SH-SY5Y (cell line): ENCODE data around the gene CHST14.

ENCODE experiments used
- GATA2 ChIP-seq: IDR thresholded peaks from 2 replicates; pipeline ENCODE4 v1.6.1; 2011; ENCODE audit warnings: mild to moderate bottlenecking, low read depth, low read length
- GATA3 ChIP-seq: IDR thresholded peaks from 2 replicates; pipeline ENCODE4 v1.6.1; 2011; ENCODE audit warnings: low read depth, mild to moderate bottlenecking, low read length, moderate library complexity

- TF ChIP-seq GATA2 (no peak), GATA3 (no peak)
Measured at GRCh38 chr15:40444736-40445135, 26.0 kb upstream of the CHST14 start.
